ENCODE measurements around the gene METTL3. TPM values are rescaled to one million over a fixed set of nuclear protein-coding genes. Genes with fewer than 3 reads are reported as not detected.

METTL3 gene
- total RNA-seq, 6 experiments from 2014 or later, result 28.8 to 37.5 (median 30.3) TPM

DNA sequence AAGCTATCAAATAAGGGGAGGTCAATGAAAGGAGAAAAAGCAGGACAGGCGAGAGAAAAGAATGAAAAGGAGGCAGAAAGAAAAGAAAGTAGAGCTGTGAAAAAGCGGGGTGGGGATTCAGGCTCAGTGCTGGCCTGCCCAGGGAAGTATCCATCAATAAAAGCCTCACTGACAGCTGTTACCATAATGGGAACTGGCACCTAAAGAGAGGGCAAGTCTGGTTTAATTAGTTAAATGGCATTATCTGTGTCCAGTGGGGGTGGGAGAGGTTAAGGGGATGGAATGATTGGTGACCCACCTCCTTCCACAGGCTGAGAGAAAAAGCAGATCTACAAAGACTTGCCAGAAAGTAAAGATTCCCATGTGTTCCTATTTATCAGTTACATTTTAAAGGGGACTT lies 7.6 kb upstream of the METTL3 start:
- Mint-ChIP-seq H3K36me3 (ENCODE audit: low read depth) (no peaks in the 10 kb centered on the region), H3K4me1 (ENCODE audit: low read depth) (0 out of 2 replicates have a peak, but pooled peaks cover 5% of the 10 kb centered on the region), H3K9me3 (no peaks in the 10 kb centered on the region), H3K4me3 (no peak overlapping the region), H3K27me3 (ENCODE audit: insufficient read depth) (peaks cover 12% of the 10 kb centered on the region), H3K27ac (no peak overlapping the region)
- TF ChIP-seq CTCF (IDR thresholded peaks at IDR 0.05), result no peak
- DNase-seq, result no peak

- Mint-ChIP-seq H3K4me1 (ENCODE audit: low read depth) (peaks cover 11% of the 10 kb centered on the region), H3K4me3 (no peak overlapping the region)
- TF ChIP-seq CTCF (IDR thresholded peaks at IDR 0.05), result no peak
Measured at GRCh38 chr14:21514341-21514740, 3.2 kb upstream of the METTL3 start.

DNA sequence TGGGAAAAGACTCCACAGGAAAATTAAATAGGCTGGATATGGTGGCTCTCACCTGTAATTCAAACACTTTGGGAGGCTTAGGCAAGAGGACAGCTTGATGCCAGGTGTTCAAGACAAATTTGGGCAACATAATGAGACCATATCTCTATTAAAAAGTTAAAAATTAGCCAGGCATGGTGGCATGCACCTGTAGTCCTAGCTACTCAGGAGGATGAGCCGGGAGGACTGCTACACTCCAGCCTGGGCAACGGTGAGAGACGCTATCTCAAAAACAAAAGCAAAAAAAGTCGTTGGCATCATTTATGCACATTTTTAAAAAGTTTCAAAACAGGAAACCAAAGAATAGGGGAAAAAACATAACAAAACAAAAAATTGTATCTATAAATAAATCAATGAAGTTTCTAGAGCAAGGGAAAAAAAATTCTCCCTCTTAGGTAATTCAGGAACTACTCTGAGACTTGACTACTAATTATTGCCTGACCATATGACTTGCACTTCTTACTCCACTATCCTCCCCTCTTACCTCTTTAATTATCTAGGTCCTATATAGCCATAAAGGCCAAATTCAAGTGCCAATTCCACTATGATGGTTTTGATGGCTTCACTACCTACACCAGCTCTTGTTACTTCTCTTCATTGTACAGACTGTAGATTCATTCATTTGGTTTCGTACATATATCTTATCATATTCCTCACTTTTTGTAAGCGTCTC lies 1.6 kb downstream of the METTL3 start:
- TF ChIP-seq CTCF (IDR thresholded peaks at IDR 0.05), result no peak
- Mint-ChIP-seq H3K4me3 (peak overlapping the region; percentile 99), H3K27me3 (ENCODE audit: insufficient read depth) (peaks cover 2% of the 10 kb centered on the region), H3K4me1 (ENCODE audit: low read depth) (peaks cover 12% of the 10 kb centered on the region), H3K9me3 (peaks cover 7% of the 10 kb centered on the region; the same call in 1 of the 2 replicates), H3K36me3 (ENCODE audit: low read depth) (peaks cover 24% of the 10 kb centered on the region), H3K27ac (peak overlapping the region; percentile 97)
- no peak for DNase-seq

More at GRCh38 chr14:21514341-21514740, 3.2 kb upstream of the METTL3 start:
- DNase-seq, result no peak
- H3K27ac Mint-ChIP-seq, result no peak overlapping the region
- peaks cover 7% of the 10 kb centered on the region; the same call in 1 of the 2 replicates for H3K9me3 Mint-ChIP-seq
- H3K27me3 Mint-ChIP-seq (ENCODE audit: insufficient read depth), result peaks cover 9% of the 10 kb centered on the region
- H3K36me3 Mint-ChIP-seq (ENCODE audit: low read depth), result peaks cover 15% of the 10 kb centered on the region; the same call in 1 of the 2 replicates

DNA sequence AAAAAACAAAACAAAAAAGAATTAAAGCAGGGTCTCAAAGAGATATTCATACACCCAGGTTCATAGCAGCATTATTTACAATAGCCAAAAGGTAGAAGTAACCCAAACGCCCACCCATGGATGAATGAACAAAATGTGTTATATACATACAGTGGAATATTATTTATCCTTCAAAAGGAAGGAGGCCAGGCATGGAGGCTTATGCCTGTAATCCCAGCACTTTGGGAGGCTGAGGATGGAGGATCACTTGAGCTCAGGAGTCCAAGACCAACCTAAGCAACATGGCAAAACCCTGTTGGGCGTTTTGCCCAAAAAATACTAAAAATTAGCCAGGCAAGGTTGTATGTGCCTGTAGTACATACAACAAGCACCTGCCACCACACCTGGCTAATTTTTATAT lies 4.6 kb downstream of the METTL3 start:
- Mint-ChIP-seq H3K4me1 (ENCODE audit: low read depth) (peaks cover 12% of the 10 kb centered on the region), H3K27ac (no peak overlapping the region), H3K27me3 (ENCODE audit: insufficient read depth) (no peaks in the 10 kb centered on the region; the same call in none of the 2 replicates), H3K36me3 (ENCODE audit: low read depth) (peaks cover 26% of the 10 kb centered on the region), H3K4me3 (no peak overlapping the region), H3K9me3 (peaks cover 4% of the 10 kb centered on the region; the same call in 1 of the 2 replicates)
- no peak for TF ChIP-seq CTCF (IDR thresholded peaks at IDR 0.05)
- no peak for DNase-seq

DNA sequence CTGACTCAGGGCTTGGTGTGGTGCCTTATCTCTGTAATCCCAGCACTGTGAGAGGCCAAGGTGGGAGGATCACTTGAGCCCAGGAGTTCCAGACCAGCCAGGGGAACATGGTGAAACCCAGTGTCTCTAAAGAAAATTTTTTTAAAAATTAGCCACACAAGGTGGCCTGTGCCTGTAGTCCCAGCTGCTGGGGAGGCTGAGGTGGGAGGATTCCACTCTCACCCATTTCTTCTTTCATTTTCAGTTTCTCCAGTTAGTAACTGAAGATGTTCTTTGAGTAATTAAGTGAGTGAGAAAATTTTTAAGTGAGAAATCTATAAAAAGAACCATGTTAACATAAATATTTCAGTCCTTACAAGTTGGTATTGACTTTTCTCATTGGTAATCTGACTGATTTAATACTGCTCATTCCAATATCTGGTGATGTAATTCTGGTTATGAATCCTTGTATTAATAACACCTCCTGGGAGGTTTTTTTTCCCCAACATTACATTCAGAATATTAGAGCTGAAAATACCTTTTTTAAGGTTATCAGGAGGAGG lies 6.1 kb downstream of the METTL3 start:
- H3K4me3 Mint-ChIP-seq, result no peak overlapping the region
- TF ChIP-seq CTCF (IDR thresholded peaks at IDR 0.05), result no peak
- H3K27me3 Mint-ChIP-seq (ENCODE audit: insufficient read depth), result no peaks in the 10 kb centered on the region; the same call in none of the 2 replicates
- H3K9me3 Mint-ChIP-seq, result no peaks in the 10 kb centered on the region
- peaks cover 9% of the 10 kb centered on the region for H3K4me1 Mint-ChIP-seq (ENCODE audit: low read depth)
- no peak for DNase-seq
- no peak overlapping the region for H3K27ac Mint-ChIP-seq
- peaks cover 22% of the 10 kb centered on the region for H3K36me3 Mint-ChIP-seq (ENCODE audit: low read depth)

All from HFFc6 (cell line).